Uterus (tissue), 2 donors: Measurements from ENCODE around the gene UBE2E1.

Source experiments
- POLR2A ChIP-seq, 2 donors: fragments of 450-650 bp; IDR thresholded peaks; one replicate each; pipeline ENCODE4 v1.6.1; 2016; ENCODE audit warnings: antibody characterized with exemption in 2 of 2, mild to moderate bottlenecking in 1 of 2, moderate library complexity in 1 of 2
- TF ChIP-seq, protein P1 (sequence below), 4 experiments: fragments of 200-600 bp in 2 of 4; fragments of 450-650 bp in 2 of 4; sonication (generic) in 2 of 4; IDR thresholded peaks; one replicate each; pipeline ENCODE4 v1.5.1; 2016 to 2019; ENCODE audit warnings: antibody characterized with exemption in 4 of 4, mild to moderate bottlenecking in 2 of 4, moderate library complexity in 1 of 4

DNA sequence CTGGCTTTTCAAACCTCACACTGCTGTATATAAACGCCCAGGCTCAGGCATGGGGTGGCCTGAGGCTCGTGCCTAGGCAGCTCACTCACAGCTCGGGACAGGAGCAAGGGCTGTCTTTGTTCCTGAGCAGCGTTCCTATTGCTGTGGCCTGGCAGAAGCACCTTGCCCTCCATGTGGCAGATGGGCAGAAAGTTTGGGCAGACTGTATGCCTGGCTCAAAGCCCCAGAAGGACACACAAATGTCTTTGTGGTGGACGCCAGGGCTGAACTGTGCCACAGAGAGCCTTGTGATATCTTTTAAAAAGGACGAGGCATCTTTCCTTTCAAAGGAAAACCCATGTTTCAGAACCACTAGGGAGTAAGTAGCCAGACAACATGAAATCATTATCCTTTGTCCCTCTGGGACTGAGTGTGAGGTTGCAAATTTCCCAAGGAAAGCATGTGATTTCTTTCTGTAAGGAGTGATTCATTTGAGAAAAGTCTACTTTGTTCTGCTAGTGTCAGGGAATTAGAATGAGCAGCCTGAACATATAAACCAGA, 29.3 kb upstream of the UBE2E1 start:
- TF ChIP-seq, protein P1, sequence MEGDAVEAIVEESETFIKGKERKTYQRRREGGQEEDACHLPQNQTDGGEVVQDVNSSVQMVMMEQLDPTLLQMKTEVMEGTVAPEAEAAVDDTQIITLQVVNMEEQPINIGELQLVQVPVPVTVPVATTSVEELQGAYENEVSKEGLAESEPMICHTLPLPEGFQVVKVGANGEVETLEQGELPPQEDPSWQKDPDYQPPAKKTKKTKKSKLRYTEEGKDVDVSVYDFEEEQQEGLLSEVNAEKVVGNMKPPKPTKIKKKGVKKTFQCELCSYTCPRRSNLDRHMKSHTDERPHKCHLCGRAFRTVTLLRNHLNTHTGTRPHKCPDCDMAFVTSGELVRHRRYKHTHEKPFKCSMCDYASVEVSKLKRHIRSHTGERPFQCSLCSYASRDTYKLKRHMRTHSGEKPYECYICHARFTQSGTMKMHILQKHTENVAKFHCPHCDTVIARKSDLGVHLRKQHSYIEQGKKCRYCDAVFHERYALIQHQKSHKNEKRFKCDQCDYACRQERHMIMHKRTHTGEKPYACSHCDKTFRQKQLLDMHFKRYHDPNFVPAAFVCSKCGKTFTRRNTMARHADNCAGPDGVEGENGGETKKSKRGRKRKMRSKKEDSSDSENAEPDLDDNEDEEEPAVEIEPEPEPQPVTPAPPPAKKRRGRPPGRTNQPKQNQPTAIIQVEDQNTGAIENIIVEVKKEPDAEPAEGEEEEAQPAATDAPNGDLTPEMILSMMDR (IDR thresholded peaks at IDR 0.05): no peak
- TF ChIP-seq POLR2A (IDR thresholded peaks at IDR 0.05): no peak
